Osteoblast (primary cell): ENCODE results near the gene ABLIM1. TPM values are rescaled to one million over a fixed set of nuclear protein-coding genes. Genes with fewer than 3 reads are reported as not detected.

Experiments used
- DNase-seq: peaks from one replicate; pipeline ENCODE4 v3.0.0; 2011; ENCODE audit warnings: low spot score, mixed read lengths; ENCODE audit not compliant: insufficient read length; ENCODE audit errors: missing footprints
- H2AFZ ChIP-seq: 2 replicates; pipeline ENCODE4 v1.6.0; 2011; ENCODE audit warnings: mild to moderate bottlenecking, low read length
- H3K27ac ChIP-seq: 2 replicates; pipeline ENCODE4 v1.5.1; 2011; ENCODE audit warnings: mild to moderate bottlenecking, low read depth, low read length, moderate library complexity
- H3K27me3 ChIP-seq: 2 replicates; pipeline ENCODE4 v1.6.0; 2012; ENCODE audit warnings: mild to moderate bottlenecking, control low read depth, inconsistent platforms, low read length, moderate library complexity; ENCODE audit not compliant: insufficient read depth
- H3K36me3 ChIP-seq: 2 replicates; pipeline ENCODE4 v1.5.1; 2011; ENCODE audit warnings: mild to moderate bottlenecking, low read length, control low read depth, moderate library complexity; ENCODE audit not compliant: insufficient read depth
- H3K4me1 ChIP-seq: 2 replicates; pipeline ENCODE4 v1.5.1; 2011; ENCODE audit warnings: mild to moderate bottlenecking, low read length, control low read depth, moderate library complexity; ENCODE audit not compliant: insufficient read depth
- H3K4me2 ChIP-seq: 2 replicates; pipeline ENCODE4 v1.6.0; 2011; ENCODE audit warnings: mild to moderate bottlenecking, low read length; ENCODE audit not compliant: insufficient read depth
- H3K4me3 ChIP-seq: fragments of 200-600 bp; sonication (generic); 3 replicates; pipeline ENCODE4 v1.5.1; 2012; ENCODE audit warnings: mild to moderate bottlenecking, low read length, inconsistent platforms; ENCODE audit not compliant: insufficient read depth
- H3K79me2 ChIP-seq: 2 replicates; pipeline ENCODE4 v1.6.0; 2012; ENCODE audit warnings: mild to moderate bottlenecking, low read length, control low read depth, inconsistent platforms; ENCODE audit not compliant: insufficient read depth
- H3K9me3 ChIP-seq: 2 replicates; pipeline ENCODE4 v1.5.1; 2011; ENCODE audit warnings: low read depth, low read length, control low read depth
- H4K20me1 ChIP-seq: 2 replicates; pipeline ENCODE4 v1.6.0; 2012; ENCODE audit warnings: mild to moderate bottlenecking, low read length, control low read depth; ENCODE audit not compliant: insufficient read depth
- total RNA-seq: library from RNA; depleted of rRNA; stranded (reverse); fragments of >200 nt; gene quantifications from 2 replicates; pipeline ENCODE4 v1.2.3, GENCODE V29; 2012
- TF ChIP-seq, protein P1 (sequence below): IDR thresholded peaks from 2 replicates; pipeline ENCODE4 v1.5.1; 2011; ENCODE audit warnings: mild to moderate bottlenecking, low read depth, low read length, moderate library complexity; ENCODE audit errors: extremely low read depth

The ABLIM1 gene
- total RNA-seq, 1 donor, result 11.2 TPM

DNA sequence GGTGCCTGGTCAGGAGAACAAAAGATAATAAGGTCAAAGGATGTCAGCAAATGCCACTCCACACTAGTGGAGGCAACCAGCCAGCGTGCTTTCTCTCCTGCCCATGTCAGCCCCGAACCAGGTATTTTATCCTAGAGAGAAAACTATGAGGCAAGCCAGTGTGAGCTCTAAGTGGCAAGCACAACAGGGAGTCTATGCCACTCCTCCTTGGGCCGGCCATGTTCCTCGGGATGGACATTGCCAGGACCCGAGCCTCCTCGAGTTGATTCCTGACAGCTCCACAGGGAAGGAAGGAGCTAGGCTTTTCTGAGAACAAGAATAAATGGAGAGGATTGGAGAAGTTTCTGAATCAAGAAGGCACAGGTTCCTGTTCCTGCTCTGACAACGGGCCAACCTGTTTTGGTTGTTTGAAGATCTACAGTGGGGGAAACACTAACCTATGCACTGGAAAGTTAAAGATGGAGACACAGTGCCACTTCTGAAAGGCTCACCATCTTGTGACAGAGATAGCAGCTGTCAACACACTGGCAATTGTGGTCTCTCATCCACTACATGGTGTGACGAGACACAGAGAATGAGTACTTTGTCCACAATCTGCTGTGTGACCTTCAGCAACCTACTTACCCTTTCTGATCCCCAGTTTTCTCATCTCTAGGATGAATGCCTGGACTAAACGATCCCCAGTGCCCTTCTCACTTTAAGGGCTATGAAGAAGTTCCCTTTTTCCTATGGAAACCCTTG is 28.8 kb downstream of the ABLIM1 start:
- H3K36me3 ChIP-seq, result no peaks in the 10 kb centered on the region
- H3K4me1 ChIP-seq, result peaks cover 31% of the 10 kb centered on the region
- DNase-seq, result no peak
- no peaks in the 10 kb centered on the region for H3K9me3 ChIP-seq
- no peaks in the 10 kb centered on the region for H4K20me1 ChIP-seq
- H2AFZ ChIP-seq, result no peak overlapping the region
- H3K4me3 ChIP-seq, result no peak overlapping the region
- no peak overlapping the region for H3K27ac ChIP-seq
- H3K27me3 ChIP-seq, result peaks cover 50% of the 10 kb centered on the region
- no peak overlapping the region for H3K4me2 ChIP-seq
- TF ChIP-seq, protein P1, sequence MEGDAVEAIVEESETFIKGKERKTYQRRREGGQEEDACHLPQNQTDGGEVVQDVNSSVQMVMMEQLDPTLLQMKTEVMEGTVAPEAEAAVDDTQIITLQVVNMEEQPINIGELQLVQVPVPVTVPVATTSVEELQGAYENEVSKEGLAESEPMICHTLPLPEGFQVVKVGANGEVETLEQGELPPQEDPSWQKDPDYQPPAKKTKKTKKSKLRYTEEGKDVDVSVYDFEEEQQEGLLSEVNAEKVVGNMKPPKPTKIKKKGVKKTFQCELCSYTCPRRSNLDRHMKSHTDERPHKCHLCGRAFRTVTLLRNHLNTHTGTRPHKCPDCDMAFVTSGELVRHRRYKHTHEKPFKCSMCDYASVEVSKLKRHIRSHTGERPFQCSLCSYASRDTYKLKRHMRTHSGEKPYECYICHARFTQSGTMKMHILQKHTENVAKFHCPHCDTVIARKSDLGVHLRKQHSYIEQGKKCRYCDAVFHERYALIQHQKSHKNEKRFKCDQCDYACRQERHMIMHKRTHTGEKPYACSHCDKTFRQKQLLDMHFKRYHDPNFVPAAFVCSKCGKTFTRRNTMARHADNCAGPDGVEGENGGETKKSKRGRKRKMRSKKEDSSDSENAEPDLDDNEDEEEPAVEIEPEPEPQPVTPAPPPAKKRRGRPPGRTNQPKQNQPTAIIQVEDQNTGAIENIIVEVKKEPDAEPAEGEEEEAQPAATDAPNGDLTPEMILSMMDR, result no peak
- H3K79me2 ChIP-seq, result no peaks in the 10 kb centered on the region

DNA sequence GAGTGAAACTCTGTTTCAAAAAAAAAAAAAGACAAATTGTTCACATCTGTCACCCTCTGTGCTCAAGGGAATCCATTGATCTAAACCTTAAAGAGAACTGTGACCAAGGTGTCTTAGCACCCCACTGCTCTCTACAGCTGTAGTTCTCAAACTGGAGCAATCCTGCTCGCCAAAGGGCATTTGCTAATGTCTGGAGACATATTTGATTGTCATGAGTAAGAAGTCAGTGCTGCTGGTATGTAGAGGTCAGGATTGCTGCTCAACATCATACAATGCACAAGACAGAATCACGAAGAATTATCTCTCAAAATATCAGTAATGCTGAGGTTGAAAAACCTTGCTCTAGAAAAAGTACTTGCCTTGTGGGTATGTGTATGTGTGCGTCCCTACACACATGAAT is 30.0 kb downstream of the ABLIM1 start:
- TF ChIP-seq, protein P1, result no peak
- Histone ChIP-seq H3K4me2 (no peak overlapping the region), H3K4me1 (peaks cover 33% of the 10 kb centered on the region), H2AFZ (no peak overlapping the region), H3K36me3 (no peaks in the 10 kb centered on the region), H3K79me2 (no peaks in the 10 kb centered on the region), H3K27ac (no peak overlapping the region), H3K9me3 (no peaks in the 10 kb centered on the region), H3K4me3 (no peak overlapping the region), H4K20me1 (peaks cover 4% of the 10 kb centered on the region), H3K27me3 (peaks cover 50% of the 10 kb centered on the region)
- DNase-seq, result no peak

DNA sequence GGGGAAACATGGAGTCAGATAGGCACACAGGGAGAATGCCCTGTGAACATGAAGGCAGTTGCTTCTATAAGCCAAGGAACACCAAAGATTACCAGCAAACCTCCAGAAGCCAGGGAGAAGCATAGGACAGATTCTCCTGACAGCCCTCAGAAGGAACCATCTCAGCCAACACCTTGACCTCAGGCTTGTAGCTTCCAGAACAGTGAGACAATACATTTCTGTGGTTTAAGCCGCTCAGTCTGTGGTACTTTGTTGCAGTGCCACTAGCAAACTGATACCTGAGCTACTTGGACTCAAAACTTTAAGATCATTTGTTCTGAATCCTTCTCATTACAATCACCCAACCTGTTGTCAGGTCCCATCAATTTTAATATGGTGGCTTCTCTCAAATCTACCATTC is 31.2 kb downstream of the ABLIM1 start:
- H3K79me2 ChIP-seq, result no peaks in the 10 kb centered on the region
- no peak overlapping the region for H3K4me2 ChIP-seq
- peaks cover 25% of the 10 kb centered on the region for H3K4me1 ChIP-seq
- no peak overlapping the region for H3K4me3 ChIP-seq
- H3K9me3 ChIP-seq, result no peaks in the 10 kb centered on the region
- H3K36me3 ChIP-seq, result no peaks in the 10 kb centered on the region
- no peak overlapping the region for H3K27ac ChIP-seq
- no peak overlapping the region for H2AFZ ChIP-seq
- TF ChIP-seq, protein P1, result no peak
- H4K20me1 ChIP-seq, result peaks cover 4% of the 10 kb centered on the region
- peaks cover 40% of the 10 kb centered on the region for H3K27me3 ChIP-seq
- DNase-seq, result no peak

- TF ChIP-seq, protein P1, result no peak
- no peaks in the 10 kb centered on the region for H3K79me2 ChIP-seq
These were observed 32.9 kb downstream of the ABLIM1 start for GRCh38 chr10:114624951-114625780.

More at GRCh38 chr10:114624951-114625780, 32.9 kb downstream of the ABLIM1 start:
- Histone ChIP-seq H4K20me1 (peaks cover 4% of the 10 kb centered on the region), H3K9me3 (no peaks in the 10 kb centered on the region), H3K36me3 (no peaks in the 10 kb centered on the region), H3K27ac (no peak overlapping the region), H3K4me2 (no peak overlapping the region), H3K27me3 (peaks cover 23% of the 10 kb centered on the region), H2AFZ (no peak overlapping the region), H3K4me1 (peaks cover 20% of the 10 kb centered on the region), H3K4me3 (no peak overlapping the region)
- DNase-seq, result no peak
